ENCODE data around the gene MVD.

MVD gene

DNA sequence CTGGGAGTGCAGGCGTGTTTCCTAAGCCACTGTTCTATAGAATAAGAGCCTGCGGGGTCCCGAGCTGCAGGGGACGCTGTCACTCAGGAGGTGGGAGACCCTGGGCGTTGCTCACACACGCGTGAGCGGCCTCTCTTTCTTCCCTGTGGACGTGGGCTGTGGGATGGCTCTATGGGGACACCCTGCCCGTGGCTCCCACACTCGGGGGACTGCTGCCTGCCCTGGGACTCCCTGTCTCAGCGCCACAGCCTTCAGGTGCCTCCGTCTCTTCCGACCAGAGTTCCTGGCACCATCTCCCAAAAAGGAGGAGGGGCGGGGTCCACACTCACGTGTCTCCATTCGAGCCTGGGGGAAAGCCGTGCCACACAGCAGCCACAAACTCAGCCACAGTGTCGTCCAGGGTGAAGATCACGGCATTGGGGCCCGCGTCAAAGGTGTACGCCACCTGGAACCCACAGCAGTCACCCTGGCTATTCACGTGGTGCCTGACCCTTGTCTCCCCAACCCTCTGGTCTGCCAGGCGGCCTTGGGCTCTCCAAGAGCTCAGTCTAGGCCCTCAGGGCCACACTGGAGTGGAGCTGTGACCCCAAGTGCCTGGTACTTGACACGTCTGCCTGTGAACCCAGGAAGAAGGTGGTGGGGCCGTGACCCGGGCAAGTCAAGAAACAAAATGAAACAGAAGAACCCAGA, 8.4 kb downstream of the MVD start:
- no peak for FAIRE-seq

DNA sequence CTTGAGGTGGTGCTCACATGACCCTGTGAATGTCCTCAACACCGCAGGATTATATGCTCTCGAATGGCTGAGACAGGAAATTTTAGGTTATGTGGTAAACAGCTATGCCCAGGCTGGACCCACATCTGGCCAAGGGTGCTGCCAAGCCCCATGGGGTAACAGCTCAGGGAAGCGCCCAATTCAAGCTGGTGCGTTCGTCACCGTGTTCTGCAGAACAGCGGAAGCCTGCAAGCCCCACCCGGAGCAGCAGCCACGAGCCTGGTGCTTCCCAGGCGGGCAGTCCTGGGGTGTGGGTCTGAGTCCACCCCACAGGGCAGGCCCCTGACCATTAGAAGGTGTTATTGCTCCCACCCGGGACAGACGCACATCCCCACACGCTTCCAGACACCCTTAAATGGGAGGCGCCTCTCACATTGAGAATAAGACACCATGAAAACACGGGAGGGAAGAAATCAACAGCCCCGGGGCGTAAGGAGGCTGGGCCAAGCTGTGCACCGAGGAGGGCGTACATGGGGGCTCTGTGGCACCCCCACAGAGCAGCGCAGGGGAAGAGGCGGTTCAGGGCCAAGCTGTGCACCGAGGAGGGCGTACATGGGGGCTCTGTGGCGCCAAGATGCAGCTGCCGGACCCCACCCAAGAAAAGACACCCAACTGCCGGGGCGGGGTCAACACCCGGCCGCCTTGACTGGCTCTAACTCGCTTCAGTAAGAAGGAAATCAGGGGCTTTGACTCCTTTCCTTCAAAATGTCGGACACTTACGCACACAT, 9.1 kb downstream of the MVD start:
- FAIRE-seq = no peak

DNA sequence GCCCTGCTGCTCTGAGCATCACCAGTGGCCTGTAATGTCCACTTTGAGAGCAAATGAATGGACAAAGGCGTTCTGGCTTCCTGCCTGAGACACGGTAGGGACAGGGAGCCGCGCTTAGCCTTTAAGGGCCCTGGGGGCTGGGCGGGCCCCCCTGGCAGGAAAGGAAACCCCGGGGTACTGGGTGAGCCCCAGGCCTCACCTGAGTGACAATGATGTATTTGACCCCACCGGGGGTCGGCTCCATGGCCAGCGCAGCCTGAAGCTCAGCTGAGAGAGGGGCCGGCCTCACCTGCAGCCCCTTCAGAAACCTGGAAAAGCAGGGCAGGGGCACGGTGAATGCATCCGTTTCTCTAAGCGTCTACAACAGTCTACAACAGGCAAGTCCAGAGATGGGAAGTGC, 9.8 kb downstream of the MVD start:
- no peak for FAIRE-seq

DNA sequence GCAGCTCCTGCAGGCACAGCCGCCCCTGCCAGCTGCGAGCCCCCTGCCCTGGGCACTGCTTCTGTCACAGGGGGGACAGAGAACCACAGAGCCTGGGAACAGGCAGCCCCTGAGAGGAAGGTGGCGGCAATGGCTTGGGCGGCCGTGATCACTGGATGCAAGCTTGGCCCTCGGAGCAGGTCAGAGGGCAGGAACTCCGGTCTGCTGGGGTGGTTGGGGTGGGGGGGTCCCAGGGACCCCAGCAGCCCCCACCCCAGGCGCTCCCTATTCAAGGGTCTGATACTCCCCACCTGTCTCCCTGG, 10.2 kb downstream of the MVD start:
- no peak for FAIRE-seq

DNA sequence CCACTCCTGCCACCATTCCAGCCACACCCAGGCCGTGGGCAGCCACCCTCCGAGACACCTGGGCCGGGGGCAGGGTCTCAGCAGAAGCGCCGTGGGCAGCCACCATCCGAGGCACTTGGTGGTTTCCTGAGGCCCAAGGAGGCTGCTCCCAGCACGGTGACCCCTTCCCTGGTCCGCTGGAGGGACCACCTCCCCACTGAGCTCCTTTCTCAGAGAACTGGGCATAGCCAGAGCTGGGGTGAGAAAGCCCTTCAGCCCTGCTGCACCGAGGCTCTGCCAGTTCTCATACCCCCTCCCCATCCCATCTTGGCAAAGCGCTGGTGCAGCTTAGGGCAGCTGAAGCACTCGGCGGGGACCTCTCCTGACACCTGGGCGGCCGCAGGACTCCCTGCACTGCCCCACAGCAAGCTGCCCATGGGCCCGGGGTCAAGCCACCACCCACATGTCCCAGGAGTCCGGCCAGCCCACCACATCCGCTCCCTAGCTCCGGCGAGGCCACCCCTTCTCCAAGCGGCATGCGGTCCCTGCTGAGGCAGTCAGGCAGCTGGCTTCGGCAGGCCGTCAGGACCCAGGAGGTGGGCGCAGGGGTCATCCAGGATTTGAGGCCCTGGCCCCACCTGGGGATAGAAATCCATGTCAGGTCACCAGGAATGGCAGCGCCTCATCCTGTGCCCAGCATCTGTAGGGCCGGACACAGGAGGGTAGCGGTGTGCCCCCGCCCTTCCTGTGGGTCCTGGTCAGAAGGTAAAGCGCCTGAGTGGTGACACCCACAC, 10.7 kb downstream of the MVD start:
- FAIRE-seq = no peak

DNA sequence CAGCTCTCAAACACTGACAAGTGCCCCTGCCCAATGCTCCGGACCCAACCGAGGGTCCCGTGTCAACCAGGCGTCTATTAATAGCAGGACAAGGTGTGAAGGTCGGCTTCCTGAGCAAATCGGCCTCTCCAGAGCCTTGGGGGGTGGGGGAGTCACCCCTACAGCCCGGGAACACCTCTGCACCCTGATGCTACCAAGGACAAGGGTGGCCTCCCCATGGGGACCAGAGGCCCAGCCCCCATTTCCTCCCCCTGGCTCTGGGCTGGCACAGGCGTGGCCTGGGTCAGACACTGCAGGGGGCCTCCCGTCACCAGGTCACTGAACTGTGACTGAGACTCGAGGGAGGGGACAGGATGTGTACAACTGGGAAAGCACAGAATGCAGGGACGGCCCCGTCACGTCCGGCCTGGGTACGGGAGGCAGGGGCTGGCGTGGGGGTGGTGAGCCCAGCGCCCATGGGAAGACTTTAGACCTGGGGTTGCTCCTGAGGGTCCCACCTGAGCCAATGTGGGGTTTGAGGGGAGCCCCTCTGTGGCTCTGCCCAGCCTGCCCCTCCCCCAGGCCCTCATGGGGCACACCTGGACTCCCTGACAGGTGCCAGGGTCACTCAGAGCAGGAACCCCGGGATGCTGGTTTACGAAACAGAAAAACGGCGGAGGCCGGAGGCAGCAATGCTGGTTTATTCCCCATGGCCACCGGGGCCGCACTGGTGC, 11.5 kb downstream of the MVD start:
- FAIRE-seq = no peak

DNA sequence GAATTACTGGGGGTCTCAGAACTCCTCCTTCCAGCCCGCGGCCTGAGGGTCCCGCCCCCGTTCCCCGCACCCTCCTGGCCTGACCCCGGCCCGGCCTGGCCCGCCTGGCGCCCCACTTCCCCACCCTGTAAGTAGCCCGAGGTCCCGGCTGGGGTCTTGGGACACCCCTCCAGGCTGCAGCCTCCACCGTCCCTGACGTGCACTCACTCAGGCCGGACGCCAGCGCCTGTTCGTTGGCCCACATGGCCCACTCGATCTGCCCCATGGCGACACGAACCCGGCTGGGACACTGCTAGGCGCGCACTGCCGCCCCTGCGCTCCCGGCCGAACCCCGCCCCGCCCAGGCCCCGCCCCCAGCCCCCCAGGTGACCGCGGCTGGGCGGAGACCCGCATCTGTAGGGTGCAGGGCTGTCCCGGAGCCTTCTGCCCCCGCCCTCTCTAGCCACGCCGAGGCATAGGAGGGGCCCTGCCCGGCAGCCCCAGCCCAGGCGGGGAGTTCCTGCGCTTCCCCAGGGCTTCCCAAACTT, 12.1 kb downstream of the MVD start, which contains the start of gene CYBA:
TSS of gene CYBA (minus strand) at position 305 of the 527 bp plus-strand sequence. CDS start at position 265, 40 bp downstream.
- no peak for FAIRE-seq

DNA sequence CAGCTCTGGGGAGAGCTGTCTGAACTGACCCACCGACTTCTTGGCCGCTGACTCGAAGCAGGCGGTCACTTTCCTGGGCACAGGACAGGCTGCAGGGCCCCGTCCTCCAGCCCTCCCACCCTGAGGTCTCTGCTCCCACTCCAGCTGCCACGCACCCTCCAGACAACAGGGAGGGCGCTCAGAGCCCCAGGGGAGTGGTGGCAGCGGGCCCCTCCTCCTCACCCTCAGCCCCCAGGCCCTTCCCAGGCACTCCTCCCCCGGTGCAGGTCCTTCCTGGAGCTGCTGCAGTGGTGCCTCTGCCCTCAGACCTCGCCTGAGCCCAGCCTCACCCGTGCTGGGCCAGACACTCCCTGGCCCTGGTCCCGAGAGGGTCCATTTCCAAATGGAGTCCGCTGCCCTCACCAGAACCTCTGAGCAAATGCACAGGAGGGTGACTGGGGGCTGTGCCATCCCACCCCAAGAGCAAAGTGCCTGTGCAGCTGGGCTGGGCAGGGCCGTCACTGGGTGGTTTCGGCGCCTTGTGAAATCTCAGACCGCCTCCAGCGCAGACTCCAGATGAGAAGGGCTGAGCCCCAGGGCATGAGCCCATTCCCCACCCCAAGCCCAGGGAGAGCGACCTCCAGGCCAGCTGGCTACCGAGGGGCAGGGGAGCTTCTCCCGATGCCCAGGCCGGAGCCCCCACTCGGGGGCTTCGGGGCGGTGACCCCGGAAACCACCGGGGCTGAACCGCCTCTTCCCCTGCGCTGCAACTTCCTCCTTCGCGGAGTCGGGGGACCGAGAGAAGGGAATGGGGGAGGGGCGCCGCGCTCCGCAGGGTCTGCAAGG, 12.8 kb downstream of the MVD start:
- FAIRE-seq = no peak

DNA sequence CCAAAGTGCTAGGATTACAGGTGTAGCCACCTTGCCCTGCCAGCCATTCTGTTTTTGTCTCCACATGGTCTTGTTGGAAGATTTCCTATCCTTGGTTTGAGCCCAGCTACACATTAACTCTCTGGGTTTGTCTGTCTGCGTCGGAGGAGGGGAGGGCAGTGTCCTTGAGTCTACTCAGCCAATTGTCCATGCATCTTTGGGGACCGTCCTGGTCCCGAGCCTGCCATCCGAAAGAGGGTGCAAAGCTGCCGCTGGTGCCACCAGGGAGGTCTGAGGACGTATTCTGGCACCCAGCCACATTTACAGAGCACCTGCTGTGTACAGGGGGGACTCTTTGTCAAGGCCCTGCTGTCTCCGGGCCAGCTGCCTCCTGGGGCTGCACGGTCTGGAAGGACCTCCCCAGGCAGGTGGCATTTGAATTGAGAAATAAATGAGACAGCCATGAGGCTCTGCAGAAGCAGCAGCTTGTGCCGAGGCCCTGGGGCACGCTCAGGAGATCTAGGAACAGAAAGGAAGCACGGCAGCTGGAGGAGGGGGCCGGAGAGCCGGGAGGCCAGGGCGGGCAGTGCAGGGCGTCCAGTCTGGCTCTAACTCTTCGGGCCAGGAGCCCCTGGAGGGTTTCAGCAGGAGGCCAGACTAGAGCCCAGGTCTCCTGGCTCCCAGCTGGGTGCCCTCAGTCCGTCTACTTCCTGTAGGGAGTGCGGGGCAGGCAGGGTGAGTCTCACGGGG, 13.5 kb downstream of the MVD start:
- FAIRE-seq = no peak

DNA sequence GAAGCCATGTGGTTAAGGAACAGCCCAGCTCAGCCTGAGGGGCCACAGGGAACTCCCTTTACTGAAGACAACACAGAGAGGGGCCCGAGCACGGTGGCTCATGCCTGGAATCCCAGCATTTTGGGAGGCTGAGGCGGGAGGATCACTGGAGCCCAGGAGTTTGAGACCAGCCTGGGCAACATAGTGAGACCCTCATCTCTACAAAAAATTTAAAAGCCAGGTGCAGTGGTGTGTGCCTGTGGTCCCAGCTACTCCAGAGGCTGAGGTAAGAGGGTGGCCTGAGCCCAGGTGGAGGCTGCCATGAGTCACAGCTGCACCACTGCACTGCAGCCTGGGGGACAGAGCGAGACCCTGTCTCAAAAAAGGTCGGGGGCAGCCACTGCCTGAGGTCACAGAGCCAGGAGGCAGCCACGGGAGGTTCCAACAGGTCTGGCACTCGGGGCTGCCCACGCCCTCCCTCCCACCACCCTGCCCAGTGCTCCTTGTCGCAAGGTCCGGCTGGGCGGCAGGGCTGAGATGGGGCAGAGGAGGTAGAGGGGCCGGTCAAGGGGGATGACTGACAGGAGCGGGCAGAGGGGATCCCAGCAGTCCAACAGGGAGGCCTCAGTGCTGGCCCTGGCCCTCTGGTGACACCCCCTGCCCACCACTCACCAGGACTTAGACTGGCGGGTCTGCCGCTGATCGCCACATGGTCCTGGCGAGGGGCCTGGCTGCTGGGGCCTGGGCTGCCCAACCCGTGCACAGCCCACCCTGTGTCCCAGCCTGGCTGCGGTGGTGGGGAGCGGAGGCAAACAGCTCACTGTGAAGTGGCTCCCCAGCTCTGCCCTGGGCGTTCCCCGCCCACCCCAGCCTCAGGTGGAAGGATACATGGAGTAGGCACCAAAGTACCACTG, 15.5 kb downstream of the MVD start:
- no peak for FAIRE-seq

DNA sequence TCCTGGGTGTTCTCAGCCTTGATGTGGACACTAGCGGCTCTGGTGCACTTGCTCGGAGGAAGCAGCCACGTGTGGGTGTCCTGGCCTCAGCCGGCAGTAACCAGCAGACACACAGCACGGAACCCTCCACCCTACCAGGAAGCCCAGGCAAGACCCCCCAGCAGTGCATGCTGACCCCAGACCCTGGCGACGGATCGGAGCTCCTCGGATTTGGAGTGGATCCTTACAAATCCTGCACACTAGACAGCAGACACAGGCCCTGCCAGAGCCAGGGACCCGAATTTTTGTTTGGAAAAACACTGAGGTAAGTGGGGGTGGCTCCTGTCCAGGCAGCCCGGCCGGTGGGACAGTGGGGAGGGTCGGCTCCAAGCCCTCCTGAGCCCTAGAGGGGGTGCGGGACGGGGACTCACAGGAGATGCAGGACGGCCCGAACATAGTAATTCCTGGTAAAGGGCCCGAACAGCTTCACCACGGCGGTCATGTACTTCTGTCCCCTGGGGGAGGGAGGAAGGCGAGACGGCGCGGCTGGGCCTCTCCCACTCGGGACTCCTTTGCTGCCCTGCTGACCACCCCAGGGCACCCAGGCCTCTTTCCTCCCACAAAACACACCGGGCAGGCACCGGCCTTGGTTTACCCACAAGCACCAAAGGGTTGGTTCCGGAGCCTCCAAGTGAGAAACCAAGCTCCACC, 16.4 kb downstream of the MVD start:
- FAIRE-seq = no peak

DNA sequence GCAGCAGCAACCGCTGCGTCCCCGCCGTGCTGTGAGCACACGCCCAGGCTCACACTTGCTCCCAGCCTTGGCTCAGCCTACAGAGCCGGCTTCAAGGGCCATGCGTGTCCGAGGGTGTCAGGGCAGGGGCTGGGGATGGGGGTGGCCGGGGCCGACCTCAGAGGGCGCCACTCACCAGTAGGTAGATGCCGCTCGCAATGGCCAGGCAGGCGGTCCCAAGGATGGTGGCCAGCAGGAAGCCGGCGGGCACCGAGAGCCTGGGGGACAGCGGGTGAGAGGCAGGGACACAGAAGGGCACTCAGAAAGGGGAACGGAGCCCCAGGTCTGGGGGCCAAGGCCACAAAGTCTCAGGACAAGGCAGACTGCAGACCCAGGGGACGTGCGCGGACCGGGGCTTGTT, 16.9 kb downstream of the MVD start:
- FAIRE-seq = no peak

DNA sequence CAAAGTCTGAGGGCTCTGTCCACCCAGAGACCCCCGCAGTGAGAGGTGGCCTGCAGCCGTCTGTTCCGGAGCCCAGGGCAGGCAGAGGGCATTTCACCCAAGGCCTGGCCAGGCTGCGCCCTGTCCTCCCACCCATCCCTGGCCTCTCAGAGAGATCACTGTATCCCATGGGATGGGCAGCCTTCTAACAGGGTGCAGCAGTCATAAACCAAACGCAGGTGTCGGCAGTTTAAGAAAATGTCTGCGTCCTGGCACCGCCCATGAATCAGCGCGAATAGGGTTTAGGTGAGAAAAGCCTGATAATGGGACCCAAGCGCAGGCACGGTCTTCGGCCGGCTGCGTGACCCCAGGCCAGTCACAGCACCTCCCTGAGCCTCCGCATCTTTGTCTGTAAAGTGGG, 17.4 kb downstream of the MVD start:
- no peak for FAIRE-seq

DNA sequence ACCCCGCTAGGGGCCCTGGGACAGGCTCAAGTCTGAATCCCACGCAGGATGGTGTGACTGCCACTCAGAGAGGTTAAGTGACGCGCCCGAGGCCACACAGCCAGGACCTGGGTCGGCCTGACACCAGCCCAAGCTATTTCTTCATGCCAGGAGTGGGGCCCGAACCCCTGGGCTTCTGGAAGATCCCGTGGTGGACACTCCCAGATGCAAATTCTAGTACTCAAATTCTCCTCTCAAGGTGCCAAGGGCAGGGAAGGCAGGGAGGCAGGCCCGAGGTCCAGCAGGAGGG, 19.3 kb downstream of the MVD start:
- no peak for FAIRE-seq

DNA sequence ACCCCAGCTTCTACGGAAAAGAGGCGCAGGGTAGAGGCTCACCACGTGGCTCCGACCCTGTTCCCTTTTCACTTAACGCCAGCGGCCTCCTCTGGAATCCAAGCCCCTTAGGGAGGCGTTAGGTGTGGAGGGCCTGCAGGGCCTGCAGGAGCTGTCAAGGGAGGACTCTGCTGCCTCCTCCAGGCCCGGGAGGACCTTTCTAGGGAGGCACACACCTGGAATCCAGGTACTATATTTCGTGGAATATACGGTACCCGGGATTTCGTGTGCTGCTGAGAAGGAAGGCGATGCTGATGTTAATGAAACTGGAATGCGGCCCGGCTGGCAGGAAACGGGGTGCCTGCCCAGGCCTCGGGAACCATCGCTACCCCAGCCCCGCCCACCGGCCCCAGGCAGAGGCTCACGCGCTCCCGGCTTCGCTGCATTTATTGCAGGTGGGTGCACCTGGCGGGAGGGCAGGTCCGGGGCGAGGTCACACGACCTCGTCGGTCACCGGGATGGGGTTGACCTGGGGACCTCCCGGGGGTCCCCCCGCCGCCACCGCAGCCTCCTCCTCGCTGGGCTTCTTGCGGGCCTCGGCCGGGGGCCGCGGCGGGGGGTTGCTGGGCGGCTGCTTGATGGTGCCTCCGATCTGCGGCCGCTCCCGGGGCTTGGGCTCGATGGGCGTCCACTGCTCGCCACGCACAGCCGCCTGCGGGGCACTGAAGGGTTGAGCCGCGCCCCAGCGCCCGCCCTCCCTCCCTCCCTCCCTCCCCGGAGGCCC, 19.8 kb downstream of the MVD start:
- FAIRE-seq = no peak

DNA sequence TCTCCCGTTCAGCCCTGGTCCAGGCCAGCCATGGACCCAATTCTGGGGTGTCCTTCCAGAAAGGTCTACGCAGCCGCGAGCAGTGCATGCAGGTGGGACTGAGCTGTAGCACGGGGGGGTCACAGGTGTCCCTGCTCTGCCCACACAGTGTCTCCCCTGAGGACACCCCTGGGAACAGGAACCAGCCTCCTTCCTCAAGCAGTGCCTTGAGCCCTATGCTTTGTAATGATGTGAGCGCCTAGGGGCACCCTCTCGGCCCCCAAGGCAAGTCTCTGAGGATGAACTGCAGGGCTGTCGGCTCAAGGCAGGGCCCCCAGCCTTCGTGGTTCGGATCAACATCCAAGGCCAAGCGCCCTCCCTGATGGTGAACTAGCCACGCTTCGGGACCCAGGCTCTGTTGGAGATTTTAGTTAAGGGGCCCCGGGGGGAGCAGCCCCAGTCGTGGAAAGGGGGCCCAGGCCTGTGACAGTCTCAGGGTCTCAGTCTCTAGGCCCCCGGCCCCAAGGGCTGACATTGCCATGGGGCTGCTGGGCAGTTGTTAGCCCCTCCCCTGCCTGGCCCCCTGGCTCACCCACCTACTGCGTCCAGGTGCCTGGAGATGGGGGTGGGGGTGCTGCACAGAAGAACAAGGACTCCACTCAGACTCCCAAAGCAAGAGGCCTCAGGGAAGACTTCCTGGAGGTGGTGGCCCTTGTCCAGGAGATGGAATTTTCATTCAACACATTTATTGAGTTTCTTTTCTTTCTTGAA, 22.2 kb downstream of the MVD start:
- FAIRE-seq = no peak

DNA sequence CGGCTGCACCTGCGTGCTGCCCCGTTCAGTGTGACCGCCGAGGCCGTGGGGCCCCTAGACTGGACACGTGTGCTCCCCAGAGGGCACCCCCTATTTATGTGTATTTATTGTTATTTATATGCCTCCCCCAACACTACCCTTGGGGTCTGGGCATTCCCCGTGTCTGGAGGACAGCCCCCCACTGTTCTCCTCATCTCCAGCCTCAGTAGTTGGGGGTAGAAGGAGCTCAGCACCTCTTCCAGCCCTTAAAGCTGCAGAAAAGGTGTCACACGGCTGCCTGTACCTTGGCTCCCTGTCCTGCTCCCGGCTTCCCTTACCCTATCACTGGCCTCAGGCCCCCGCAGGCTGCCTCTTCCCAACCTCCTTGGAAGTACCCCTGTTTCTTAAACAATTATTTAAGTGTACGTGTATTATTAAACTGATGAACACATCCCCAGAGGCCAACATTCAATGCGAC, 22.8 kb downstream of the MVD start:
- no peak for FAIRE-seq

Data from colon (tissue), 2 donors.